ENCODE data around the gene NOC2L.

GRCh38 chr1:969260-969855 is 10.3 kb upstream of the NOC2L start:
- TF ChIP-seq POLR2A (IDR thresholded peaks at IDR 0.05; ENCODE audit: low read length) (no peak), GATA1 (IDR thresholded peaks at IDR 0.05; ENCODE audit: low read depth, low read length) (no peak)
